Body of pancreas (tissue), 4 donors: ENCODE data around the gene DAPK1. TPM values are rescaled to one million over a fixed set of nuclear protein-coding genes. Genes with fewer than 3 reads are reported as not detected.

Experiments used
- ATAC-seq: fragments of 150-250 bp; one replicate; pipeline ENCODE4 v1.9.1; 2016
- DNase-seq, 4 donors: peaks; one replicate each; pipeline ENCODE4 v3.0.0-alpha.2; 2019
- H3K27ac ChIP-seq, 4 donors: fragments of 200-600 bp; sonication (generic); 1 replicate in 3 of 4; 2 replicates in 1 of 4; pipeline versions ENCODE4 v1.5.1 to v1.6.1; 2016 to 2019; ENCODE audit warnings: mild to moderate bottlenecking in 1 of 4, mixed read lengths in 1 of 4, moderate library complexity in 1 of 4
- H3K27me3 ChIP-seq, 2 donors: fragments of 200-600 bp; sonication (generic); one replicate each; pipeline ENCODE4 v1.6.0; 2016; ENCODE audit warnings: mild to moderate bottlenecking in 1 of 2
- H3K36me3 ChIP-seq, 2 donors: fragments of 200-600 bp; sonication (generic); replicated peaks in 1 of 2; 2 replicates each; pipeline ENCODE4 v1.5.1; 2016; ENCODE audit warnings: low read depth in 2 of 2; ENCODE audit not compliant: insufficient read depth in 1 of 2
- H3K4me1 ChIP-seq: fragments of 200-600 bp; sonication (generic); one replicate; pipeline ENCODE4 v1.6.0; 2016
- H3K4me3 ChIP-seq, 2 donors: fragments of 200-600 bp; sonication (generic); 1 replicate in 1 of 2; 2 replicates in 1 of 2; pipeline ENCODE4 v1.5.1; 2016 to 2019
- H3K9me3 ChIP-seq, 3 donors: fragments of 200-600 bp; sonication (generic); 1 replicate in 2 of 3; 2 replicates in 1 of 3; pipeline ENCODE4 v1.5.1; 2016
- CTCF ChIP-seq, 7 experiments: fragments of 450-650 bp in 4 of 7; fragments of 200-600 bp in 3 of 7; sonication (generic) in 3 of 7; IDR thresholded peaks; one replicate each; pipeline ENCODE4 v1.5.1; 2016 to 2019; ENCODE audit warnings: antibody characterized with exemption in 7 of 7
- POLR2A ChIP-seq, 3 donors: fragments of 450-650 bp; IDR thresholded peaks; one replicate each; pipeline ENCODE4 v1.6.1; 2016; ENCODE audit warnings: antibody characterized with exemption in 3 of 3, mild to moderate bottlenecking in 2 of 3
- WGBS, 2 donors: methylation state at CpG; one replicate each; pipeline ENCODE4 v1.1.5; 2017; 5-methylcytosine and 5-hydroxymethylcytosine counted together
- intact Hi-C: fragments of 100-400 bp; cut with DNase I; formaldehyde crosslinking; loops from one replicate; pipeline ENCODE4 v1.15.1; 2023
- total RNA-seq, 2 donors: library from RNA; depleted of rRNA; stranded (reverse); fragments of >200 nt; gene quantifications; one replicate each; pipeline ENCODE4 v1.1.0, GENCODE V29; 2016

The DAPK1 gene
- total RNA-seq, 2 donors from 2014 or later = 79.6 to 152 TPM

GRCh38 chr9:87581949-87582637 is 84.4 kb downstream of the DAPK1 start:
- Histone ChIP-seq H3K27ac (peak overlapping the region; percentile 45 to 77 (median 66)), H3K9me3 (no peaks in the 10 kb centered on the region), H3K36me3 (no peaks in the 10 kb centered on the region), H3K4me1 (peaks cover 51% of the 10 kb centered on the region), H3K4me3 (no peak overlapping the region), H3K27me3 (no peaks in the 10 kb centered on the region)
- peak in 1 of 4 donors; percentile 31 for DNase-seq
- intact Hi-C loops = no loop called here
- peak; percentile 54 for ATAC-seq
- TF ChIP-seq POLR2A (IDR thresholded peaks at IDR 0.05) (no peak), CTCF (IDR thresholded peaks at IDR 0.05) (no peak)
- WGBS, 2 donors = 49 to 55% methylated on average over 10 of the region's 10 CpGs

GRCh38 chr9:87584326-87584725 is 86.7 kb downstream of the DAPK1 start:
- H3K4me1 ChIP-seq = peaks cover 53% of the 10 kb centered on the region
- TF ChIP-seq POLR2A (IDR thresholded peaks at IDR 0.05) = no peak
- TF ChIP-seq CTCF (IDR thresholded peaks at IDR 0.05) = no peak
- H3K36me3 ChIP-seq = no peaks in the 10 kb centered on the region
- intact Hi-C loops = no loop called here
- no peaks in the 10 kb centered on the region for H3K9me3 ChIP-seq
- no peak for DNase-seq
- ATAC-seq = no peak
- no peak overlapping the region for H3K4me3 ChIP-seq
- no peak overlapping the region for H3K27ac ChIP-seq
- H3K27me3 ChIP-seq = no peaks in the 10 kb centered on the region

GRCh38 chr9:87585123-87585855 is 87.6 kb downstream of the DAPK1 start:
- H3K4me1 ChIP-seq = peaks cover 53% of the 10 kb centered on the region
- TF ChIP-seq CTCF (IDR thresholded peaks at IDR 0.05) (no peak), POLR2A (IDR thresholded peaks at IDR 0.05) (no peak)
- no peaks in the 10 kb centered on the region for H3K36me3 ChIP-seq
- H3K9me3 ChIP-seq = no peaks in the 10 kb centered on the region
- H3K27ac ChIP-seq = no peak overlapping the region
- DNase-seq = no peak
- 73 to 86% methylated on average over 5 of the region's 5 CpGs for WGBS, 2 donors
- no peaks in the 10 kb centered on the region for H3K27me3 ChIP-seq
- intact Hi-C loops = no loop called here
- no peak overlapping the region for H3K4me3 ChIP-seq
- no peak for ATAC-seq

GRCh38 chr9:87586731-87587355 is 89.2 kb downstream of the DAPK1 start:
- DNase-seq = peak in 1 of 4 donors; percentile 36
- Histone ChIP-seq H3K27ac (peak overlapping the region in 3 of 4 donors; percentile 44 to 60 (median 58)), H3K4me3 (no peak overlapping the region), H3K27me3 (no peaks in the 10 kb centered on the region), H3K36me3 (no peaks in the 10 kb centered on the region), H3K4me1 (peaks cover 45% of the 10 kb centered on the region), H3K9me3 (no peaks in the 10 kb centered on the region)
- TF ChIP-seq CTCF (IDR thresholded peaks at IDR 0.05) = no peak
- no peak for TF ChIP-seq POLR2A (IDR thresholded peaks at IDR 0.05)
- WGBS, 2 donors = 19 to 32% methylated on average over 9 of the region's 9 CpGs
- intact Hi-C loops = no loop called here
- peak; percentile 60 for ATAC-seq
